NCI-H1694 (cell line): ENCODE results near the gene PHAF1.

Experiments used
- DNase-seq: peaks from one replicate; lab custom pipeline; 2025; lab: John Stamatoyannopoulos, UW

Gene PHAF1

DNA sequence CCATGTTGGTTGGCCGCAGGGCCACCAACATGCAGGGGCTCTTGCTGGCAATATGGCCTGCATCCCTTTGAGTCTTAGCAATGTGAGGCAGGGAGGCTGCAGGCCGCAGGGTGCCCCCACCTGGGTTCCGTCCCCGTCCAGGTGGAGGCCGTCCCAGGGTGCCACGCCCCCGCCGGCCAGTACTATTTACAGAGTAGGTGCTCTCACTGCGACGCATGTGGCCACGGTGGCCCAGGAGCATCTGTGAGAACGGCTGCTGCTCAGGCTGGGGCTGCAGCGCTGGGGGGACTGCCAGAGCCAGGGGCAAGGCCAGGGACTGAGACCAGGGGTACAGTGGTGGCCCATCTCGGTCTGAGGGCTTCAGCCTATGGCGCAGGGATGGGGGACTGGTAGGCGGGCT is 70.4 kb downstream of the PHAF1 start:
- DNase-seq = no peak

DNA sequence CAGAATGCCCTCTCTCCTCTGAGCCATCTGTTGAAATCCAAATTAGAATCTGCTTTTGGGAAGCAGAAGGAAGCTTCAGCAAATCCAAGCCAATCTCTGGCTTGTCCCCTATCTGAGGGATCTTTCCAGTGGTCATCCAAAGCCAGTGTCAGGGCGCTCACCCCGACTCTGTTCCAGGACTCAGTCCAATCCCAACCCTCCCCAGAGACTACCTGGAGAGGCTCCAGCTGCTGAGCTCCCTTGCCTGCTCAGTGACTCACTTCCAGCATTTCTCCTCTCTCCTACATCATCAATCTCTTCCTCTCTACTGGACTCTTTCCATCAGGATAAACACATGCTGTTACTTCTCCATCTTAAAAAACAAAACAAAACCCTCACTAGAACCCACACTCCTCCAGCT is 71.6 kb downstream of the PHAF1 start:
- no peak for DNase-seq

DNA sequence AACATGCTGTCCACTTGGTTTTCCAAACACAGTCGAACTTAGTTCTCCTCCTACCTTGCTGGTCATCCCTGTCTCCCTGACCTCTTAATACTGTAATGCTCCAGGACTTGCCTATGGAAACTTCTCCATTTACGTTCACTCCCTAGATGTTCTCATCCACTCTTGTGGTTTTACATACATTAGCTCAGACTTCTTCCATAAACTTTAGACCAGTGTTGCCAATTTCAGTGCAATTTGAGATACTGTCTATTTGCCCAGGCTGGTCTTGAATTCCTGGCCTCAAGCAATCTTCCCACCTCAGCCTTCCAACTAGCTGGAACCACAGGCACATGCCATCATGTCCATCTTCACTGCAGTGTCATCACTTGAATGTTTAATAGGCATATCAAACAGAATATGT is 72.5 kb downstream of the PHAF1 start:
- no peak for DNase-seq

DNA sequence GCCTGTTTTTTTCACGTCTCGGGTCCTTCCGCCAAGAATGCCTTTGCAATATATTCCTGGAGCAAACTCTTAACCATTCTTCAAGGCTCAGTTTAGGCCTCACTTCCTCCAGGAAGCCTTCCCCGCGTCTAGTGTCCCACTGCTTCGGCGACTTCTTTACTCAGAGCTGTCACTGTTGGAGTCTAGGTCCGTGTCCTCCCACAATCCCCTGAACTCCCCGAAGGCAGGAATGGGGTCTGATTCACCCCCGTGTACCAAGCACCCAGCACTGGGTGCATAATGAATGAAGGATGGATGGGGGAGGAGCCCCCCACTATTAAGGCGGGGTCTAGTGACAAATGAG is 73.5 kb downstream of the PHAF1 start:
- no peak for DNase-seq

DNA sequence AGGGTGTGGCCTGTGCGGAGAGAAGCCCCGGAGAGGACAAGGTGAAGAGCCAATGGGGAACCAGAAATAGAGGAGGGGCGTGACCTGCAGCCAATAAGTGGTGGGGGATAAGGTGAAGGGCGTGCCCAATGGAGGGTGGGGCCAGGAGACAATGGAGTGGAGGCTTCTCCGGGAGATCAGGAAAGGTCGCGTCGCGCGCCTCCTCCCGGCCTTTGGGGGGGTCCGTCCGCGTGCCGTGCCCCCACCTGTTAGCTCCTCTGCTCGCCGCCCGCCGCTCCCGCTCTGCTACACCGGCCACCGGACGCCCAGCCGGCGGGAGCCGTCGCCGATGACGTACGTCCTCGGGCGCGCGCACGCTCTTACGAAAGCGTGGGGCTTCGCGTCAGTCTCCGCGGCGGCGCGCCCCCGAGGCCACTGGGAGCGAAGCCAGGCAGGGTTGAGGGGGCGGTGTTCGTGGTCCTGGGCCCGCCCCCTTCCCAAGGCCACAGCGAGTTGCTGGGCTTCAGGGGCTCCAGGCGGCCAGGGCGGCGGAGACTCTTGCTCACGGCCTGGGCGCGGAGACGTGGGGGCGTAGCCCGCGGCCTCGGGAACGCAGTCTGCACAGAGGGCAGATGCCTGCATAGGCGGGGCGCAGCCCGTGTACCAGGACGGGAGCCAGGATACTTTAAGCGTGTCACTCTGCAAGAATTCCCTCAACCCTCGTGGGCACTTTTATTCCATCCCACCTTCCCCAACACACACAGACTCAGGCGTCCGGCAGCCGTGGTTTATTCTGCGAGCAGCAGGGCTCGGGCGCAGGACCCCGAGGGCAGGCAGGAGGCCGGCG is 74.1 kb downstream of the PHAF1 start, which contains the start of gene MATCAP1:
TSS of gene MATCAP1 (minus strand) at position 337 of the 826 bp plus-strand sequence. CDS start 3,353 bp downstream, outside the sequence.
- DNase-seq = peak; percentile 95

DNA sequence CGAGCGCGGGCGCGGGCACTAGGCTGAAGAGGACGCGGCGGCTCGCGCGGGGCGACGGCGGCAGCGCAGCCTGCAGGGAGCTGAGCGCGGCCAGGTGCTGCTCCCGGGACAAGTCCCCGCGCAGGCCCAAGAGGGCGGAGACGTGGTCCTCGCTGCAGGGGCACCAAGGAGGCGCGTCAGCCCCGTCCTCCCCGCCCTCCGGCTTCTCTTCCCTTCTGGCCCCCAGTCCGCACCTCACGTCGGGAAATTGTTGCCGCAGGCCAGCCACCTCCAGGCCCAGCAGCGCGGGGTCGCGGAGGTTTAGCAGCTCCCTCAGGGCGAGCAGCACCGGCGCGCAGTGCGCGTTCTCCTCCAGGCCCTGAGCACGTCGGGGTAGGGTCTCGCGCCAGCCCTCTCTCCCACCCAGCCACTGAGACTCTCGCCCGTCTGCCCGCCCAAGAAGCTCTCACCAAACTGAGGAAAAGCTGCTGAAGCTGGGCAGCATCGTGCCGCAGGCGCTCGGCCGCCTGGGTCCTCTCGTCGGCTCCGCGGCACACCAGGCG is 74.8 kb downstream of the PHAF1 start:
- DNase-seq = no peak

DNA sequence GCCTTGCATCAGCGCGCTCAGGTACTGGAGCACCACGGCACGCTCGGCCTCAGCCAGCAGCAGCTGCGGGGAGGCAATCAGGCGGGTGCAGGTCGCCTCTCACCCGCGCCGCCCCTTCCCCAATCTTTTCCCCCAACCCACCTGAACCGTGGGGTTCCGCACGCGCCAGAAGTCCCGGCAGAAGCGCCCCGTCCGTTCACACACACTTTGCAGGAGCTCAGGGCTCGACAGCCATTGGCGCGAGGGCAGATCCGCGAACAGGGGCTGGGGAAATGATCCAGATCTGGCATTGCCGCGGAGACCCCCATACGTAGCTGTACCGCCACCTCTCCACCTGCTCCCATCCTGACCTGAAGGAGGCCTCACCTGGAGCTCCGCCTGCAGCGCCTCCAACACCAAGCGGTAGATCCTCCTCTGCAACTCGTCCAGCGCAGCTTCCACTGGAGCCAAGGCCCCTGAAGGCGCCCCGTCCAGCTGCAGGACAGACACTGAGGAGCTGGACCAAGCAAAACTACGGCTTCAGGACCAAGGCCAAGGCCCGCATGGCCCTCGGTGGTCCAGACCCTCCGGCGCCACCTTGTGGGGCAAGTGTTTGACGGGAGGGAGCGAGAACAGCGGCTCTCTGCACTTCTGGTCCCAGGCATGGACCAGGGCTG is 75.4 kb downstream of the PHAF1 start:
- DNase-seq = peak; percentile 24

DNA sequence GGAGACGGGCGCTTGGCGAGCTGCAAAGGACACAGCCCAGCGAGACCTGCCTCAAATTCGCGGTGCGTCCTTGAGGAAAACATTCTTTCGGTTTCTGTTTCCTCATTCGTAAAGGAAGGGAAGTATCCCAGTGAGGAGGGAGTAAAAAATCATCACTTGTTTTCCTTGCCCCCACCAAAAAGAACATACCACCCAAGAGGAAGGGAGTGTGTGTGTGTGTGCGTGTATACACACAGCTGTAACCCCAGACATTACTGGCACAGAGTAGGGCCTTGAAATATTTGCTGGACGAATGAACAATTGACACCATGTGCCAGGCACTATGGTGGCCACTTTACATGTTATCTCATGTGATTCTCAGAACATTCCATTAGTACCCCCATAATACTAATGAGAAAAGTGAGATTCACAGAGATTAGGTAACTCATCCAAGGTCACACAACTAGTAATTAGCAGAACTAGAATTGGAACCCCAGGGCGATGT is 76.0 kb downstream of the PHAF1 start:
- DNase-seq = no peak

DNA sequence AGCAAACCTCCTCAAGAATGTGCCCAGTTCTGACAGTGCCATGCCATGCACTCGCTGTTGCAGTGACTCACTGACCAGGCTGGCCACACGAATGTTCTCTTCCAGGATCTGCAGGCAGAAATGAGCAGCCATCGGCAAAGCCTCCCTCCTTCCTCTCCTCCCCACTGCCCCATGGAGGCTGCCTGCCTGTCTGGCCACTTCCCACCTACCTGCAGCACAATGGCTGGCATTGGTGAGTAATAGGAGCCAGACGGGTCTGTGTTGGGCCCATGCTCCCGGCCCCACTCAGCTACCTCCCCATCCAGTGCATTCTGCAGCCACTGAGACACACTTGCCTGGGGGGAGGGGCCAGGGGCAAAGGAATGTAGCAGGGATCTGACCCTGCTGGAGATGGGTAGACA is 76.8 kb downstream of the PHAF1 start:
- DNase-seq = no peak

DNA sequence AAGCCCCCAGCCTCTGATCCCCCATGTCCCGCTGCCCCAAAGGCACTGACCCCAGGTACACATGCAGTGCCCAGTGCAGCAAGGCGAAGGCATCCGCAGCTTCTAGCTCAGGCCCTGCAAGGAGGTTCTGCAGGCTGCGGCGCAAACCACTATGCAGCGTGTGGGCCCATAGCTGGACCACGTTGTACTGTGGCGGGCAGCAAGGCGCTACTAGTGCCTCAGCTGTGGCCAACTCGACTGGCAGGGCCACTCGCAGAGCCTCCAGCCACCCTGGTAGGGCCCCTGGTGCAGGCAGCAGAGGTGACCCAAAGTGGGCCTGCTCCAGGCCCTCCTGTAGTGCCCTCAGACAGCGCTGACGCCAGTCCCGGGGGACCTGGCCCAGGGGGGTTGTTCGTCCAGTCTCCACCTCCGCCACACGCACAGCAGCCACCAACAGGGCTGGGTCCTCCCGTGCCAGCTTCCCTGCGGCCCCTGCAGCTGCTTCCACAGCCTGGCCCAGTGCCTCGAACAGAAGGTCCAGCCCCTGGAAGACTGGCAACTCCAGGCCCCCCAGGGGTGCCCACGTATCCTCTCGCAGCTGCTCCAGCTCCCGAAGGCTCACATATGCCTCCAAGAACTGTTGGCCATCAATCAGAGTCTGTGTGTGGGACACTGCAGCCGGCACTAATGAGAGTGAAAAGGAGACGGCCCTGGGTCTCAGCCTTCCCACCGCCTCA is 77.6 kb downstream of the PHAF1 start:
- DNase-seq = no peak

DNA sequence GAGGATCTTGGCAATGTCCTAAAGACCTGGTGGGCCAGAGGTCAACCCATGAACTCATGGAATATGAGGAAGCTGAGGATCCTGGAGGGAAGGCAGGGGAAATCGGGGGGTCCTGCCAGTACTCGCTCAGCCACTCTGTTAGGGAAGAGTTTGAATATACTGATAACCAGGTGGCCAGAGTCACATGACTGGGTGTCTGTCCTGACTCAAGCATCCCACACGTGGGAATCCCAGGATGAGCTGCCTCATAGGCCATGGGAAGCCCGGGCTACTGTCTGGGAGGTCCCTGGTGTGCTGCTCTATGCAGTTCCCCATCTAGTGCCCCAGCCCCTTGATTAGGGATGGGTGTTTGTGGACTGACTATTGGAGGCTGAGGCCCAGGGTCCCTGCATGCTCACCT is 78.6 kb downstream of the PHAF1 start:
- no peak for DNase-seq

DNA sequence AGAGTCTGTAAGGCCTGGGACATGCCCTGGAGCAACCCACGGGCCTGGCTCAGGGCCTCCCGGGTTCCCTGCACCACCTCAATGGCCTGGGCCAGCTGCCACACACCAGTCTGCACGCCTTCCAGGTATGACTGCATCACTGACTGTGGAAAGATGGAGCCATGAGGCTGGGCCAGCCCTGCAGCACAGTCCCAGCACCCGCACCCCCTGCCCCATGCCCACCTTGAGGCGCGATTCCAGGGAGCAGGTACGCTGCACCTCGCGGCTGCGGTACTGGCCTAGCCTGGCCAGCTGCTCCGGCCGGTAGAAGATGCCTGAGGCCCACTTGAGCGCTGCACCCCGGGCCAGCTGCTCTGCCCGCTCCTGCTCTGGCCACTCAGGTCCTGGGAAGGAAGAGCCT is 79.1 kb downstream of the PHAF1 start:
- DNase-seq = no peak

DNA sequence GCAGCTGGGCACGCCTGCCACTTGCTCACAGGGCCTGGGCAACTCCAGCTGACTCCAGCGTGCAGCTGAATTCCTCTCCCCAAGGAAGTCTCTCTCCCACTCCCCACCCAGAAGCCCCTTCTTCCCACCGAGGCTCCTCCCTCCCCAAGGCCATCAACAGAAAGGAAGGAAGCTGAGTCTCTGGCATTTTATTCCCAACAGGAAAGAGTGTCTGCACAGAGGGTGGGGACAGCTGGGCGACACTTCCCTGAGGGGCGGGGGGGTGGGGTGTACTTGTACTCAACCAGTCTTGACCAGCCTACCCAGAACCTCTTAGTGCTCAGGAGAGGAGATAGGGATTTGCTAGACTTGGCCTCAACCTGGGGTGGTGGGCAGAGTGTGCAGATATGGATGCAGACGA is 80.3 kb downstream of the PHAF1 start, which contains the start of gene EXOC3L1:
TSS of gene EXOC3L1 (minus strand) at position 96 of the 400 bp plus-strand sequence. CDS start 460 bp downstream, outside the sequence.
- no peak for DNase-seq

DNA sequence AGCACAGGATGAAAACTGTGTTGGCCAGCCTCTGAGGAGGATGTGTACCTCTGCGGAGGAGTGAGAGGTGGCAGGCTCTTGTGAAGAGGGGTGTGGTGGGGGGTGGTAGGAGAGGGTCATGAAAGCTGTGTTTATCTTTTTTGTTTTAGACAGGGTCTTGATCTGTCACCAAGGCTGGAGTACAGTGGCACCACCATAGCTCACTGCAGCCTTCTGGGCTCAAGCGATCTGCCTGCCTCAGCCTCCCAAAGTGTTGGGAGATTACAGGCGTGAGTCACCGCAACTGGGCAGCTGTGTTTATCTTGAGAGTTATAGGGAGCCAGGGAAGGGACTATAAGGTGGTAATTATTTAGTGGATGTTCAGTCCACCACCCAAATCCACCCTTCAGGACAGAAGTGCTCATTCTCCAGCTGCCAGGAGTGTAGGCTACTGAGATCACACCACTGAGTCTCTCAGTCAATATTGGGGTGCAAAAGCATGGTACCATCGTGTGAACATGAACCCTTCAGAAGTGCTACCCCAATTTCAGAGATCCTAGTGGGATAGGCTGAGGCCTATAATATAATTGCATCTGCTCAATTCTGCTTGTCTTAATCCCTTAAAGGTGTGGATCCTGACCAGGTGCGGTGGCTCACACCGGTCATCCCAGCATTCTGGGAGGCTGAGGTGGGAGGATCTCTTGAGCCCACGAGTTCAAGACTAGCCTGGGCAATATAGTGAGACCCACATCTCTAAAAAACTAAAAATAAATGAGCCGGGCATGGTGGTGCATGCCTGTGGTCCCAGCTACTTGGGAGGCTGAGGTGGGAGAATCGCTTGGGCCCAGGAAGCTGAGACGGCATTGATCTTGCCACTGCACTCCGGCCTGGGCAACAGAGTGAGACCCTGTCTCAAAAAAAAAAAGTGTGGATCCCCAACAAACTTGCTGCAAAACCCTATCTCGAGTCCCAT is 81.0 kb downstream of the PHAF1 start:
- DNase-seq = no peak

DNA sequence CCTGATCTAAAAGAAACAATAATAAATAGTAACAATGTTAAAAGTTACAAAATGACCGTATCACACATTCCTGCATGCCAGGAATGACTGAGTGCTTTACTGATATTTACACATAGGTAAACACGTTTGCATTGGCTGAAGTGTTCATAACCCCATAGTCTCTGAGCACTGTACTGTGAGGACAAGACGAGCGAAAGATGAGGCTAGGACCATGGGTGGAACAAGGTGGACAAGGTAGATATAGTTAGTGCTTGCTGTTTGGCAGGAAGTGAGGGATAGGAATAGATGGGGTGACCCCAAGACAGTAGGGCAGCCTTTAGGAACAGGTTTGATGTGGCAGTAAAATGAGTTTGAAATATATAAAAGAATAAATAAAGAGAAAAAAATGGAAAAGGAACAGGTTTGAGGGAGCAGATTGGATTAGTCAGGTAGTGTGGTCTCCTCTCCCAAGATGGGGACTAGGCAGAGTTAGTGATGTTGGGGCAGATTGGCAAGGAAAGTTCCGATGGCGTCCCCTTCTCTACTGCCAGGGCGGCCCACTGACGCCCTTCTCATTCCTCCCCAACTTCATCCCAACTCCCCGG is 81.8 kb downstream of the PHAF1 start:
- DNase-seq = no peak

DNA sequence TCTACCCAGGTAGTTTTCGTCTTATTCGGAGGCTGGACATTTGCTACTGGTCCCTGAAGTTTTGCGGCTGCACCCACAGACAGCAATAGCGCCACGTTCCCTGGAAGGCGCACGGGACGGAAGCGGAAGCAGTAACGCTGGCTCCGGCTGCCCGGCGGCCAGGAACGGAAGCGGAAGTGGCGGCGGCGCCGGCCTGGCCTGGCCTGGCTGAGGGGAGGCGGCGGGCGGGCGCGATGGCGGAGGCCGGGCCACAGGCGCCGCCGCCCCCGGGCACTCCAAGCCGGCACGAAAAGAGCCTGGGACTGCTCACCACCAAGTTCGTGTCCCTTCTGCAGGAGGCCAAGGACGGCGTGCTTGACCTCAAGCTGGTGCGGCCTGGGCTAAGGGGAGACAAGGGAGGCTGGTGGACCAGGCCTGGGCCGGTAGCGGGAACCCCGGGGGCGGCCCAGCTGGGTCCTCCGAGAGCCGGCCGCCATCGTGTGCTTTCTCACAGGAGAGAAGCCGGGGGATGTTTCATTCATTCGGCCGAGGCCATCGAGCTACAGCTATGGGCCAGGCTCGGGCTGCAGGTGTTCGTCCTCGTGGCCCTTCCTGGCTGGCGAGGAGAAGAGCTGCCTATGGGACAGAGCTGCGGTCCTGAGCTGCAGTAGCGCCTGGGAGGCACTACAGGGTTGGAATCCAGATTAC is 82.4 kb downstream of the PHAF1 start, which contains the start of gene E2F4:
TSS of gene E2F4 (plus strand) at position 161 of the 687 bp plus-strand sequence. CDS start at position 234, 73 bp downstream.
- DNase-seq = peak; percentile 42

DNA sequence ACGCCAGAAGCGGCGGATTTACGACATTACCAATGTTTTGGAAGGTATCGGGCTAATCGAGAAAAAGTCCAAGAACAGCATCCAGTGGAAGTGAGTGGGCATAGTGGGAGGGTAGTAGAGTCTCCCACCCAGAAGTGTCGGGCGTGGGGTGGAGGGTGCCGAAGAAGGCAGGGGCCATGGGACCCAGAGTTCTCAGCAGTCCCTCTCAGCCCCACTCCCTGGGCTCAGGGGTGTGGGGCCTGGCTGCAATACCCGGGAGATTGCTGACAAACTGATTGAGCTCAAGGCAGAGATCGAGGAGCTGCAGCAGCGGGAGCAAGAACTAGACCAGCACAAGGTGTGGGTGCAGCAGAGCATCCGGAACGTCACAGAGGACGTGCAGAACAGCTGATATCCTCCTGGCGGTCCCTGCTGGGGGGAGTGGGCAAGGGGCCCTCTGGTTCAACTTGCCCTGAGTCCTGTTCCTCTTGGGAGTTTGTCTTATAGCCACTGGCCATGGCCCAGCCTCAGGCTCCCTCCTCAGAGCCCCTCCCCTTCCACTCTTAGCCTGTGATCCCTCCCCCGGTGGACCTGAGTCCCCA is 83.1 kb downstream of the PHAF1 start:
- no peak for DNase-seq

DNA sequence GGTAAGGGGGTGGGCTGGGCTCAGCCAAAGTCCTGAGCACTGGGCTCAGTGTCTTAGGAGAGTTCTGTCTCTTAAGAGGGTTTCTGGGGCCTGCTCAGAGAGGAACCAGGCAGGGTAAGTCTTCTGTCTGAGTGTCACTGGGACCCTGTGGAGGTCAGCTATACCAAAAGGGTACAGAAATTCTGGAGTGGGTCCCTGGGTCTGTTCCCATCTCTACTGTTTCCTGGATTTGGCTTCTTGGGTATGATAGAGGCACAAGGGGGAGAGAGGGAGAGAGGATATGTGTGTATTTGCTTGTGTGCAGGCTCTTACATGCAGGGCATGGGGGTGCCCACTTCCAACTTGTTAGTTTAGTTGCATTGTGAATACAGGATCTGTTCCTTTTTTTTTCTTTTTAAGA is 83.8 kb downstream of the PHAF1 start:
- no peak for DNase-seq

DNA sequence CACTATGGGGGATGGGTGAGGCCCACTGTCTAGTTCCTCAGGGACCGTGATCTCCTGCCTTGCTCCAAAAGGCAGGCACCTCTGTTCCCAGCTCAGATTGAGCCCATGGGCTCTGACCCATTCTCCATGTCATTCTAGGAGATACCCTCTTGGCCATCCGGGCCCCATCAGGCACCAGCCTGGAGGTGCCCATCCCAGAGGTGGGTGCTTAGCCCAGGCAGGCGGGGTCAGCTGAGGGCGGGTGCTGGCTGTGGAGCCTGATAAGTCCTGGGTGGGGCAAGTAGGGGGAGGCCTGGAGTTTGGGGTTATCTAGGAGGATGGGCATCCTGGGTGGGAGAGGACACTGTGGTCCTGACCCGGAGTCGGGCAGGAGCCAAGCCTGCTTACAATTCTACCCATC is 84.5 kb downstream of the PHAF1 start:
- DNase-seq = no peak

DNA sequence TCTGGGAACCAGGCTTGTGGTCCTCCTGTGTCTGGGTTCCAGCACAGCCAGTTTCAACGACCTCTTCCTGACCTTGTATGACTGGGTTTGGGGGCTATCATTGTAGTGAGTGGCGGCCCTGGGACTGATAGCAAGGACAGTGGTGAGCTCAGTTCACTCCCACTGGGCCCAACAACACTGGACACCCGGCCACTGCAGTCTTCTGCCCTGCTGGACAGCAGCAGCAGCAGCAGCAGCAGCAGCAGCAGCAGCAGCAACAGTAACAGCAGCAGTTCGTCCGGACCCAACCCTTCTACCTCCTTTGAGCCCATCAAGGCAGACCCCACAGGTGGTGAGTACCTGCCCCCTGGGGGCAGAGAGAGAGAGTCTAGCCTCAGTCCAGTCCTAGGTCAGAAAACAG is 85.9 kb downstream of the PHAF1 start:
- DNase-seq = no peak
